ENCODE results near the gene PROSER2.

Gene PROSER2

DNA sequence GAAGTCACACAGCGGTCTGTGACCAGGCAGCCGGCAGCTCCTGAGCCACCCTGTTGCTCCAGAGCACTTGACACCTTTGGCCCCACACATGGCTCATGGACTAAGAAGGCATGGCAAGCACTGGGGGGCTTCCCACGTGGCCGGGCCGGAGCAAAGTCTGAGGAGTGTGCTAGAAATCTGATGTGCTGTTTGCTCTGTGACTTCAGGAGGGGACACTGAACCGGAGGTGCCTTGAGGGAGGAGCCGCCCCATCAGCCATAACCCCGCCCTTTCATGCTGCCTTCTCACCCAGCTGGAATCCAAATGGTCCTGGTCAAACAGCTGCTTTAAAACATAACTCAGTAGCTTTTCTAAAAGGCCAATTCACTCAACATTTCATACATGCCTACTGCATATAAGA is 33.5 kb downstream of the PROSER2 start:
- Histone ChIP-seq H3K36me3 (ENCODE audit: insufficient read depth, insufficient read length, low read length) (peaks cover 31% of the 10 kb centered on the region), H3K9ac (ENCODE audit: insufficient read length, low read depth) (no peak overlapping the region), H3K4me3 (ENCODE audit: insufficient read length, low read depth) (no peak overlapping the region), H3K27me3 (ENCODE audit: insufficient read depth, insufficient read length) (no peaks in the 10 kb centered on the region), H3K4me1 (ENCODE audit: insufficient read depth, insufficient read length) (no peaks in the 10 kb centered on the region), H3K9me3 (ENCODE audit: insufficient read depth, low read length) (no peaks in the 10 kb centered on the region)
- TF ChIP-seq ZNF274 (IDR thresholded peaks at IDR 0.05; ENCODE audit: low read depth, low read length) (no peak), SUZ12 (IDR thresholded peaks at IDR 0.05; ENCODE audit: extremely low read depth, insufficient read depth, insufficient read length) (no peak), YY1 (IDR thresholded peaks at IDR 0.05; ENCODE audit: insufficient read depth, insufficient read length) (no peak)
- no peak for DNase-seq (ENCODE audit: low read depth, low spot score)

DNA sequence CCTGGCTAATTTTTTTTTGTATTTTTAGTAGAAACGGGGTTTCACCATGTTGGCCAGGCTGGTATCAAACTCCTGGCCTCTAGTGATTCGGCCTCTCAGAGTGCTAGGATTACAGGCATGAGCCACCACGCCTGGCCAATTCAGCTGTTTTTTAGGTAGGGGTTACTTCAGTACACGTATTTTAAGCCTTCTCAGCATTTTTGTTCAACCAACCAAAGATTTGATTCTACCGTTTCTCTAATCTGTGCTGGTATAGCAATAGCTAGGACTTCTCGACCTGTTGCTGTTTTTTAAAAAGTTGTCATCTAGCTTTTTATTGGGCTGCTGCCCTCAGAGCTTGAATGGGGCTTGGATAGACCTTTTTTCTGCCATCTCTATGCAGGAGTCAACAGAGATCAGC is 34.9 kb downstream of the PROSER2 start:
- H3K27me3 ChIP-seq (ENCODE audit: insufficient read depth, insufficient read length): no peaks in the 10 kb centered on the region
- DNase-seq (ENCODE audit: low read depth, low spot score): no peak
- H3K9me3 ChIP-seq (ENCODE audit: insufficient read depth, low read length): no peaks in the 10 kb centered on the region
- H3K9ac ChIP-seq (ENCODE audit: insufficient read length, low read depth): no peak overlapping the region
- TF ChIP-seq YY1 (IDR thresholded peaks at IDR 0.05; ENCODE audit: insufficient read depth, insufficient read length) (no peak), SUZ12 (IDR thresholded peaks at IDR 0.05; ENCODE audit: extremely low read depth, insufficient read depth, insufficient read length) (no peak), ZNF274 (IDR thresholded peaks at IDR 0.05; ENCODE audit: low read depth, low read length) (no peak)
- H3K4me3 ChIP-seq (ENCODE audit: insufficient read length, low read depth): no peak overlapping the region
- peaks cover 20% of the 10 kb centered on the region for H3K36me3 ChIP-seq (ENCODE audit: insufficient read depth, insufficient read length, low read length)
- H3K4me1 ChIP-seq (ENCODE audit: insufficient read depth, insufficient read length): no peaks in the 10 kb centered on the region

GRCh38 chr10:11861341-11861740 is 38.2 kb downstream of the PROSER2 start:
- TF ChIP-seq YY1 (IDR thresholded peaks at IDR 0.05; ENCODE audit: insufficient read depth, insufficient read length) (no peak), ZNF274 (IDR thresholded peaks at IDR 0.05; ENCODE audit: low read depth, low read length) (no peak), SUZ12 (IDR thresholded peaks at IDR 0.05; ENCODE audit: extremely low read depth, insufficient read depth, insufficient read length) (no peak)
- Histone ChIP-seq H3K36me3 (ENCODE audit: insufficient read depth, insufficient read length, low read length) (peaks cover 18% of the 10 kb centered on the region), H3K9me3 (ENCODE audit: insufficient read depth, low read length) (no peaks in the 10 kb centered on the region), H3K27me3 (ENCODE audit: insufficient read depth, insufficient read length) (no peaks in the 10 kb centered on the region), H3K9ac (ENCODE audit: insufficient read length, low read depth) (no peak overlapping the region), H3K4me3 (ENCODE audit: insufficient read length, low read depth) (no peak overlapping the region), H3K4me1 (ENCODE audit: insufficient read depth, insufficient read length) (peaks cover 2% of the 10 kb centered on the region)
- DNase-seq (ENCODE audit: low read depth, low spot score): no peak

DNA sequence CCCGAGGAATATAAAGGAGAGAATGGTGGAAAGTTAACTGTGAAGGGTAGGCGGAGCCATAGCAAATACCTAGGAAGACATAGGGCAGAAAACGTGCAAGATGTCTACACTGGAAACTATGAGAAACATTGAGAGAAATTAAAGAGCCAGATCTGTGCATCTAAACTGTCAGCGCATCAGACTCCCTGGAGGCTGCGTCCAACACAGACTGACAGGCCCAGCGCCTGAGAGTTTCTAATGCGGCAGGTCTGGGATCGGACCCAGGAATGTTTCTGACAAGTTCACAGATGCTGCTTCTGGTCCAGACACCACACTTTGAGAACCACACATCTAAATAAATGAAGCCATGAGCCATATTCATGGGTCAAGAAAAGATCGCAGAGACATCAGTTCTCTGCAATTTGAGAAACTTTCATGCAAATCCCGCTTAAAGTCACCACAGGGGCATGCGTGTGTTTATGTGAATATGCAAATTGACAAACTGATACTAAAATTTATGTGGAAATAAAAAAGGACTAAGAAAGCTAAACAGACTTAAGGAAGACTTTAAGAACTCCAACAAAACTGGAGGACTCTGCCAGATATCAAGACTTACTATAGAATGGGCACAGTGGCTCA is 38.8 kb downstream of the PROSER2 start:
- no peak overlapping the region for H3K9ac ChIP-seq (ENCODE audit: insufficient read length, low read depth)
- TF ChIP-seq ZNF274 (IDR thresholded peaks at IDR 0.05; ENCODE audit: low read depth, low read length) (no peak), YY1 (IDR thresholded peaks at IDR 0.05; ENCODE audit: insufficient read depth, insufficient read length) (no peak), SUZ12 (IDR thresholded peaks at IDR 0.05; ENCODE audit: extremely low read depth, insufficient read depth, insufficient read length) (no peak)
- no peaks in the 10 kb centered on the region for H3K27me3 ChIP-seq (ENCODE audit: insufficient read depth, insufficient read length)

DNA sequence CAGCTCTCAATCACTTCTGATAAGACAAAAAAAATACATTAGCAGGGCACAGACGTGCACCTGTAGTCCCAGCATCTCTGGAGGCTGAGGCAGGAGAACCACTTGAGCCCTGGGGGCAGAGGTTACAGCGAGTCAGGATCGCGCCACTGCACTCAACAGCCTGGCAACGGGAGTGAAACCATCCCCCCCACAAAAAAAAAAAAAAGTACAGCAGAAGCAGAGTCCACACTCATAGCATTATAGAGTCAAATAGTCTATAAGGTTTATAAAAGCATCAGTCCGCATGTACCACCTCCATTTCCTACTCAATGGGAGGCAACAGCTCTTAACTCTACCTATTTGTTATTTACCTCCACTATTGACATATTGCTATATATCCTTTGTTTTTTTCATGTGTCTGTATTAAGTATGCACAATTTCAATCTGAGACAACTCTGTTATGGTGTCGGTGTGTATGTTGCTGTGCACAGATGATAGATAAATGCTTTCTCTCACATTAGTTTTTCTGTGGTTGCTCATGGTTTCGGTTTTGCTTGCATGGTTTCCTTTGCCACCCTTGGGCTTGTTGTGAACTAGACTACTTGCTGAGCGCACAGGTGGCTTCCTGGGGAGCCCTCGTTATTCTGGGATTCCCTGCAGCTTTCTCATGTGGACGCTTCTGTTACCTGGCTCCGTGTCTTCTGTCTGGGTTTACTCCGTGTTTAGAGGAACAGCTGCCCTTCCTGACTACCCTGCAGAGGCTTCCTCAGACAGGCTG is 40.4 kb downstream of the PROSER2 start:
- TF ChIP-seq SUZ12 (IDR thresholded peaks at IDR 0.05; ENCODE audit: extremely low read depth, insufficient read depth, insufficient read length): no peak
- TF ChIP-seq ZNF274 (IDR thresholded peaks at IDR 0.05; ENCODE audit: low read depth, low read length): no peak
- TF ChIP-seq YY1 (IDR thresholded peaks at IDR 0.05; ENCODE audit: insufficient read depth, insufficient read length): no peak
- Histone ChIP-seq H3K9ac (ENCODE audit: insufficient read length, low read depth) (no peak overlapping the region), H3K4me3 (ENCODE audit: insufficient read length, low read depth) (no peak overlapping the region), H3K36me3 (ENCODE audit: insufficient read depth, insufficient read length, low read length) (peaks cover 18% of the 10 kb centered on the region), H3K4me1 (ENCODE audit: insufficient read depth, insufficient read length) (peaks cover 2% of the 10 kb centered on the region), H3K27me3 (ENCODE audit: insufficient read depth, insufficient read length) (no peaks in the 10 kb centered on the region), H3K9me3 (ENCODE audit: insufficient read depth, low read length) (no peaks in the 10 kb centered on the region)
- DNase-seq (ENCODE audit: low read depth, low spot score): no peak

More for the DNA sequence above, 38.8 kb downstream of the PROSER2 start:
- DNase-seq (ENCODE audit: low read depth, low spot score): no peak
- Histone ChIP-seq H3K4me1 (ENCODE audit: insufficient read depth, insufficient read length) (peaks cover 2% of the 10 kb centered on the region), H3K4me3 (ENCODE audit: insufficient read length, low read depth) (no peak overlapping the region), H3K9me3 (ENCODE audit: insufficient read depth, low read length) (no peaks in the 10 kb centered on the region), H3K36me3 (ENCODE audit: insufficient read depth, insufficient read length, low read length) (peaks cover 19% of the 10 kb centered on the region)

GRCh38 chr10:11864727-11865126 is 41.6 kb downstream of the PROSER2 start:
- H3K36me3 ChIP-seq (ENCODE audit: insufficient read depth, insufficient read length, low read length): peaks cover 23% of the 10 kb centered on the region
- TF ChIP-seq ZNF274 (IDR thresholded peaks at IDR 0.05; ENCODE audit: low read depth, low read length): no peak
- TF ChIP-seq YY1 (IDR thresholded peaks at IDR 0.05; ENCODE audit: insufficient read depth, insufficient read length): no peak
- TF ChIP-seq SUZ12 (IDR thresholded peaks at IDR 0.05; ENCODE audit: extremely low read depth, insufficient read depth, insufficient read length): no peak
- no peak overlapping the region for H3K4me3 ChIP-seq (ENCODE audit: insufficient read length, low read depth)
- H3K9me3 ChIP-seq (ENCODE audit: insufficient read depth, low read length): no peaks in the 10 kb centered on the region
- peaks cover 2% of the 10 kb centered on the region for H3K4me1 ChIP-seq (ENCODE audit: insufficient read depth, insufficient read length)
- H3K27me3 ChIP-seq (ENCODE audit: insufficient read depth, insufficient read length): no peaks in the 10 kb centered on the region
- no peak for DNase-seq (ENCODE audit: low read depth, low spot score)
- H3K9ac ChIP-seq (ENCODE audit: insufficient read length, low read depth): no peak overlapping the region

GRCh38 chr10:11865561-11865960 is 42.4 kb downstream of the PROSER2 start:
- Histone ChIP-seq H3K4me3 (ENCODE audit: insufficient read length, low read depth) (no peak overlapping the region), H3K9me3 (ENCODE audit: insufficient read depth, low read length) (no peaks in the 10 kb centered on the region), H3K9ac (ENCODE audit: insufficient read length, low read depth) (no peak overlapping the region), H3K27me3 (ENCODE audit: insufficient read depth, insufficient read length) (no peaks in the 10 kb centered on the region), H3K4me1 (ENCODE audit: insufficient read depth, insufficient read length) (peaks cover 2% of the 10 kb centered on the region), H3K36me3 (ENCODE audit: insufficient read depth, insufficient read length, low read length) (peaks cover 27% of the 10 kb centered on the region)
- TF ChIP-seq ZNF274 (IDR thresholded peaks at IDR 0.05; ENCODE audit: low read depth, low read length): no peak
- no peak for TF ChIP-seq YY1 (IDR thresholded peaks at IDR 0.05; ENCODE audit: insufficient read depth, insufficient read length)
- TF ChIP-seq SUZ12 (IDR thresholded peaks at IDR 0.05; ENCODE audit: extremely low read depth, insufficient read depth, insufficient read length): no peak
- DNase-seq (ENCODE audit: low read depth, low spot score): no peak
